Endothelial cell (in vitro differentiated cells): ENCODE data around the gene CLDN4. TPM values are rescaled to one million over a fixed set of nuclear protein-coding genes. Genes with fewer than 3 reads are reported as not detected.

Experiments used
- DNase-seq: peaks from one replicate; pipeline ENCODE4 v3.0.0; 2021; ENCODE audit warnings: low spot score
- H3K27ac Mint-ChIP-seq: one replicate; pipeline ENCODE4 v1.8.0; 2021; ENCODE audit warnings: mixed read lengths, inconsistent platforms; ENCODE audit not compliant: unreplicated experiment
- H3K27me3 Mint-ChIP-seq: one replicate; pipeline ENCODE4 v1.8.0; 2021; ENCODE audit warnings: mild to moderate bottlenecking, moderate library complexity, mixed read lengths, inconsistent platforms; ENCODE audit not compliant: unreplicated experiment
- H3K36me3 Mint-ChIP-seq: one replicate; pipeline ENCODE4 v1.8.0; 2021; ENCODE audit warnings: mild to moderate bottlenecking, low read depth, mixed read lengths, inconsistent platforms; ENCODE audit not compliant: unreplicated experiment
- H3K4me1 Mint-ChIP-seq: one replicate; pipeline ENCODE4 v1.8.0; 2021; ENCODE audit warnings: mild to moderate bottlenecking, mixed read lengths, inconsistent platforms; ENCODE audit not compliant: unreplicated experiment
- H3K4me3 Mint-ChIP-seq: one replicate; pipeline ENCODE4 v1.8.0; 2021; ENCODE audit warnings: mild to moderate bottlenecking, mixed read lengths, inconsistent platforms; ENCODE audit not compliant: unreplicated experiment
- H3K9me3 Mint-ChIP-seq: one replicate; pipeline ENCODE4 v1.8.0; 2021; ENCODE audit warnings: mixed read lengths, inconsistent platforms; ENCODE audit not compliant: unreplicated experiment
- total RNA-seq: library from RNA; stranded (reverse); fragmentation: NEBNext Ultra II Directional; extraction: Animal tissue kit (Norgen Biotek cat#: 25700); gene quantifications from one replicate; pipeline ENCODE4 v1.2.1, GENCODE V29; 2021; ENCODE audit not compliant: unreplicated experiment
- TF ChIP-seq, protein P1 (sequence below): fragments of 200-600 bp; sonication (generic); IDR thresholded peaks from one replicate; pipeline ENCODE4 v1.5.0; 2021; ENCODE audit warnings: antibody characterized with exemption; ENCODE audit not compliant: unreplicated experiment

The CLDN4 gene
- total RNA-seq, 1 donor from 2014 or later, result 1.6 TPM

DNA sequence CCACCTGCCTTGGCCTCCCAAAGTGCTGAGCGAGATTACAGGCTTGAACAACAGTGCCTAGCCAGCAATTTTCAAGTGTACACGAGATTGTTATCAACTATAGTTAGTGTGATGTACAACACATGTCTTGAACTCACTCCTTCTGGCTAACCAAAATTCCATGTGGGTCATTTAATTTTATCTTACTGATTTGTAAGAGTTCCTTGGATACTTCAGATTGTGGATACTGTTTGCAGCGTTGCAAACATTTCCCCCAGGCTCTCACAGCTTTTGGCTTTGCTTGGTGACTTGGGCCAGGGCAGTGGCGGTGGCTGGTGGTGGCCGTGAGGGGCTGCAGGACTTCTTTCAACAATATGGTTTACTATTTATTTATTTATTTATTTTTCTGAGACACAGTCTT is 21.7 kb downstream of the CLDN4 start:
- Mint-ChIP-seq H3K4me3 (no peak overlapping the region), H3K36me3 (no peaks in the 10 kb centered on the region), H3K9me3 (no peaks in the 10 kb centered on the region), H3K27me3 (peaks cover 7% of the 10 kb centered on the region), H3K27ac (no peak overlapping the region), H3K4me1 (peaks cover 8% of the 10 kb centered on the region)
- DNase-seq, result no peak
- TF ChIP-seq, protein P1, sequence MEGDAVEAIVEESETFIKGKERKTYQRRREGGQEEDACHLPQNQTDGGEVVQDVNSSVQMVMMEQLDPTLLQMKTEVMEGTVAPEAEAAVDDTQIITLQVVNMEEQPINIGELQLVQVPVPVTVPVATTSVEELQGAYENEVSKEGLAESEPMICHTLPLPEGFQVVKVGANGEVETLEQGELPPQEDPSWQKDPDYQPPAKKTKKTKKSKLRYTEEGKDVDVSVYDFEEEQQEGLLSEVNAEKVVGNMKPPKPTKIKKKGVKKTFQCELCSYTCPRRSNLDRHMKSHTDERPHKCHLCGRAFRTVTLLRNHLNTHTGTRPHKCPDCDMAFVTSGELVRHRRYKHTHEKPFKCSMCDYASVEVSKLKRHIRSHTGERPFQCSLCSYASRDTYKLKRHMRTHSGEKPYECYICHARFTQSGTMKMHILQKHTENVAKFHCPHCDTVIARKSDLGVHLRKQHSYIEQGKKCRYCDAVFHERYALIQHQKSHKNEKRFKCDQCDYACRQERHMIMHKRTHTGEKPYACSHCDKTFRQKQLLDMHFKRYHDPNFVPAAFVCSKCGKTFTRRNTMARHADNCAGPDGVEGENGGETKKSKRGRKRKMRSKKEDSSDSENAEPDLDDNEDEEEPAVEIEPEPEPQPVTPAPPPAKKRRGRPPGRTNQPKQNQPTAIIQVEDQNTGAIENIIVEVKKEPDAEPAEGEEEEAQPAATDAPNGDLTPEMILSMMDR, result no peak

DNA sequence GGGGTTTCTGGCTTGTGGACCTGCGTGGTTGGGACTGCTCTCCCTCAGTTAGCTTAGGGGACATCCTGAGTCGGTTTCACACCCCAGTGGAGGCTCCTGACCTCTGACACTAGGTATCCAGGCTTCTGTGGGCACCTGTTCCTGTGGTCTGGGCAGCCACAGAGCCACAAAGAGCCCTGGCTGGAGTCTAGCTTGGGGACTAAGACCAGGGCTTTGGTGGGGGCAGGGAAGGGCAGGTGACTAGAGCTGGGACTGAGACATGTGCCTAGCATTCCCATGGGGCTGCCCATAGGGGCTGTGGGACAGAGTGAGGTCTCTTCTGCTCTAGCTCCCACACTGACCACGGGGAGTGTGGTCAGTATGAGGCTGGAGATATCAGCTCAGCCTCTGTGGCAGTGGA is 26.1 kb downstream of the CLDN4 start:
- DNase-seq, result no peak
- Mint-ChIP-seq H3K36me3 (no peaks in the 10 kb centered on the region), H3K27ac (no peak overlapping the region), H3K27me3 (peaks cover 5% of the 10 kb centered on the region), H3K9me3 (peaks cover 4% of the 10 kb centered on the region), H3K4me3 (no peak overlapping the region), H3K4me1 (no peaks in the 10 kb centered on the region)
- TF ChIP-seq, protein P1, result no peak

DNA sequence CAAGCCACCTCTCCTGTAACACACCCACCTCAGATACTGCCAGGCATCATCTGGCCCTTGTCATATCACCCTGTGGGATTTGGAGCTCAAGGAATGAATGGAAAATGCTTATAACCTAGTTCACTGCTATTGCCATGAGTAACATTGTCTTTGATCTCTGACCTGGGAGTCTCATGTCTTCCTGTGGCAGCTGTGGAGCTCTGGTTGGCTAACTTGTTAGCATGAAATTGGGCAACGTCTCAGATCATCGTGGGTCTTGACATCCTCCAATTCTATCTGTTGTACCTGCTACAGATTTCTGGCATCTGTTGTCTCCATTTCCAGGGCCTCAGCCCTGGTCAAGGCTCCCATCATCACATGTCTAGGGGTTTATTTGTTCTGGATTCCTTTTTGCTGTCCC is 28.0 kb downstream of the CLDN4 start:
- H3K4me3 Mint-ChIP-seq, result no peak overlapping the region
- H3K27me3 Mint-ChIP-seq, result peaks cover 5% of the 10 kb centered on the region
- no peaks in the 10 kb centered on the region for H3K4me1 Mint-ChIP-seq
- no peak overlapping the region for H3K27ac Mint-ChIP-seq
- peaks cover 4% of the 10 kb centered on the region for H3K9me3 Mint-ChIP-seq
- no peaks in the 10 kb centered on the region for H3K36me3 Mint-ChIP-seq
- TF ChIP-seq, protein P1, result no peak
- no peak for DNase-seq

DNA sequence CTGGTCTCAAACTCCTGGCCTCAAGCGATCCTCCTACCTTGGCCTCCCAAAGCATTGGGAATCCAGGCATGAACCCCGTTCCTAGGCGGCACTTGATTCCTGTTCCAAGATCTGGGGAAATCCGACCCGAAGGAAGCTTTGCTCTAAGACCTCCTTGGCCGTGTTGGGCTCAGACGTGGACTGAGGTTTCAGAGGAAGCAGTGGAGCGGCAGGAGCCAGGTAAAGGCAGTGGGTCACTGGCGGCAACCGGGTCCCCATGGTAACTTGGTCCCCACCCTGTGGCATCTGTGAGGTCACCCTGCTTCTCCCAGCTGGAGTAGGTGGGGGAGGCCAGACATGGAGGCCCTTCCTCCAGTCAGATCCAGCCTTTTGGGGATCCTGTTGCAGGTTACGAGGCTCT is 30.1 kb downstream of the CLDN4 start, which contains the start of gene TMEM270:
Gene TMEM270, plus strand, starts transcription at position 301 of the 400 bp plus-strand sequence. Its CDS starts 36 bp downstream, at position 337.
- Mint-ChIP-seq H3K9me3 (peaks cover 4% of the 10 kb centered on the region), H3K4me1 (no peaks in the 10 kb centered on the region), H3K27me3 (peaks cover 5% of the 10 kb centered on the region), H3K27ac (no peak within 1 kb of the TSS), H3K4me3 (no peak within 1 kb of the TSS), H3K36me3 (no peaks in the 10 kb centered on the region)
- TF ChIP-seq, protein P1, result no peak
- DNase-seq, result no peak

DNA sequence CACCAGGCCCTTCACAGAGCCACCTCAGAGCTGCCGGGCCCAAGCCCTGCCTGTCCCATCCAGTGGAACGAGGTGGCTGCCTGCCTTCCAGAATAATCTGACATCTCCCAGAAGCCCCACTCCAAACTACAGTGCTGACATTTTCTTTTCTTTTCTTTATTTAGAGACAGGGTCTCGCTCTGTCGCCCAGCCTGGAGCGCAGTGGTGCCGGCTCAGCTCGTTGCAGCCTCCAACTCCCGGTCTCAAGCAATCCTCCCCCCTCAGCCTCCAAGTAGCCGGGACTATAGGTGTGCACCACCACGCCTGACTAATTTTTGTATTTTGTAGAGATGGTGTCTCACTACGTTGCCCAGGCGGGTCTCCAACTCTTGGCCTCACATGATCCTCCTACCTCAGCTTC is 30.5 kb downstream of the CLDN4 start:
- Mint-ChIP-seq H3K9me3 (peaks cover 4% of the 10 kb centered on the region), H3K4me3 (no peak overlapping the region), H3K36me3 (no peaks in the 10 kb centered on the region), H3K4me1 (no peaks in the 10 kb centered on the region), H3K27me3 (peaks cover 5% of the 10 kb centered on the region), H3K27ac (no peak overlapping the region)
- DNase-seq, result no peak
- TF ChIP-seq, protein P1, result no peak
